Measurements from ENCODE around the gene IGLL5. TPM values are rescaled to one million over a fixed set of nuclear protein-coding genes. Genes with fewer than 3 reads are reported as not detected.

The IGLL5 gene
- total and polyA plus RNA-seq, 9 of the 15 experiments (the other 6 are each of a cell fraction or from before 2014, with no cell fraction given) = not detected

DNA sequence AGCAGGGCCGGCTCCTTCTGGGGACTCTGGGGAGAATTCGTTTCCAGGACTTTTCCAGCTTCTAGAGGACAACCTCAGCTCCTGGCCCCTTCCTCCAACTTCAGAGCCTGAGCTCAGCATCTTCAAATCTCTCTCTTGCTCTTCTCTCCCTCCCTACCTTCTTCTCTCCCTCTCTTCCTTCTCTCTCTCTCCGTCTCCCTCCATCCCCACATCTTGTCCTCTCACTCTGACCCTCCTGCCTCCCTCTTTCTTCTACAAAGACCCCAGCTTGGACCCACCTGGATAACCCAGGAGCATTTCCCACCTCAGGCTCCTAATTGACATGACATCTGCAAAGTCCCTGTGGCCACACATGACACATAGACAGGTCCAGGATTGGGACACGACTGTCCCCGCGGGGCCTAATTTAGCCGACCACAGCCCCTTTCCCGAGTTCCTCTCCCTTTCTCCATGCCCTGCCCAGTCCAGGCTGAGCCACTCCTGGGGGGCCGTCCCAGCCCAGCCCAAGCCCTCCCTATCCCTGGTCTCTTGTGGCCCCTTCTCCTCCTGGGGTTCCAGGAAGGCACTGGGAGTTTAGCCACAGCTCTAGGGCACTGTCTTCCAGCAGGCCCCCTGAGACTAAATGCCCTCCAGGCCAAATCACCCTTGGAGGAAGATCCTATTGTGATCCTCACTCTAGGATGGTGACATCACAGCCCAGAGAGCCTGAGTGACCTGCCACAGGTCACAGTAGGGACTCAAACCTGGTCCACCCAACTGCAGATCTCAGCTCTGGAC lies 36.9 kb downstream of the IGLL5 start (continued):
- TF ChIP-seq RBFOX2 (IDR thresholded peaks at IDR 0.05; ENCODE audit: low read depth, low read length) (no peak), POU5F1 (IDR thresholded peaks at IDR 0.05; ENCODE audit: borderline replicate concordance, low read depth, low read length, partially characterized antibody) (peak; percentile 12), MCM7 (IDR thresholded peaks at IDR 0.05) (peak; percentile 61 to 99; a peak in 3 of 4 replicates), ETV1 (tag; conservative IDR thresholded peaks at IDR 0.05; ENCODE audit: low read depth) (no peak), WHSC1 (IDR thresholded peaks at IDR 0.05; ENCODE audit: low read length) (no peak), TARDBP (IDR thresholded peaks at IDR 0.05) (no peak), SMARCA4 (IDR thresholded peaks at IDR 0.05) (no peak), HNRNPK (IDR thresholded peaks at IDR 0.05; ENCODE audit: low read depth, low read length, poor library complexity, severe bottlenecking) (no peak), ZNF347 (CRISPR knock-in tag; IDR thresholded peaks at IDR 0.05; ENCODE audit: low read depth) (no peak), MCM5 (IDR thresholded peaks at IDR 0.05; ENCODE audit: low read depth) (0 out of 2 replicates have a peak, but pooled peaks have one; percentile 45), NFIX (CRISPR knock-in tag; IDR thresholded peaks at IDR 0.05; ENCODE audit: low read depth) (no peak), KLF1 (tag; IDR thresholded peaks at IDR 0.05) (no peak), TRIM24 (IDR thresholded peaks at IDR 0.05) (no peak), ZNF23 (CRISPR knock-in tag; IDR thresholded peaks at IDR 0.05) (no peak), MCM3 (IDR thresholded peaks at IDR 0.05) (peak; percentile 93)
- TF ChIP-seq, protein P1, sequence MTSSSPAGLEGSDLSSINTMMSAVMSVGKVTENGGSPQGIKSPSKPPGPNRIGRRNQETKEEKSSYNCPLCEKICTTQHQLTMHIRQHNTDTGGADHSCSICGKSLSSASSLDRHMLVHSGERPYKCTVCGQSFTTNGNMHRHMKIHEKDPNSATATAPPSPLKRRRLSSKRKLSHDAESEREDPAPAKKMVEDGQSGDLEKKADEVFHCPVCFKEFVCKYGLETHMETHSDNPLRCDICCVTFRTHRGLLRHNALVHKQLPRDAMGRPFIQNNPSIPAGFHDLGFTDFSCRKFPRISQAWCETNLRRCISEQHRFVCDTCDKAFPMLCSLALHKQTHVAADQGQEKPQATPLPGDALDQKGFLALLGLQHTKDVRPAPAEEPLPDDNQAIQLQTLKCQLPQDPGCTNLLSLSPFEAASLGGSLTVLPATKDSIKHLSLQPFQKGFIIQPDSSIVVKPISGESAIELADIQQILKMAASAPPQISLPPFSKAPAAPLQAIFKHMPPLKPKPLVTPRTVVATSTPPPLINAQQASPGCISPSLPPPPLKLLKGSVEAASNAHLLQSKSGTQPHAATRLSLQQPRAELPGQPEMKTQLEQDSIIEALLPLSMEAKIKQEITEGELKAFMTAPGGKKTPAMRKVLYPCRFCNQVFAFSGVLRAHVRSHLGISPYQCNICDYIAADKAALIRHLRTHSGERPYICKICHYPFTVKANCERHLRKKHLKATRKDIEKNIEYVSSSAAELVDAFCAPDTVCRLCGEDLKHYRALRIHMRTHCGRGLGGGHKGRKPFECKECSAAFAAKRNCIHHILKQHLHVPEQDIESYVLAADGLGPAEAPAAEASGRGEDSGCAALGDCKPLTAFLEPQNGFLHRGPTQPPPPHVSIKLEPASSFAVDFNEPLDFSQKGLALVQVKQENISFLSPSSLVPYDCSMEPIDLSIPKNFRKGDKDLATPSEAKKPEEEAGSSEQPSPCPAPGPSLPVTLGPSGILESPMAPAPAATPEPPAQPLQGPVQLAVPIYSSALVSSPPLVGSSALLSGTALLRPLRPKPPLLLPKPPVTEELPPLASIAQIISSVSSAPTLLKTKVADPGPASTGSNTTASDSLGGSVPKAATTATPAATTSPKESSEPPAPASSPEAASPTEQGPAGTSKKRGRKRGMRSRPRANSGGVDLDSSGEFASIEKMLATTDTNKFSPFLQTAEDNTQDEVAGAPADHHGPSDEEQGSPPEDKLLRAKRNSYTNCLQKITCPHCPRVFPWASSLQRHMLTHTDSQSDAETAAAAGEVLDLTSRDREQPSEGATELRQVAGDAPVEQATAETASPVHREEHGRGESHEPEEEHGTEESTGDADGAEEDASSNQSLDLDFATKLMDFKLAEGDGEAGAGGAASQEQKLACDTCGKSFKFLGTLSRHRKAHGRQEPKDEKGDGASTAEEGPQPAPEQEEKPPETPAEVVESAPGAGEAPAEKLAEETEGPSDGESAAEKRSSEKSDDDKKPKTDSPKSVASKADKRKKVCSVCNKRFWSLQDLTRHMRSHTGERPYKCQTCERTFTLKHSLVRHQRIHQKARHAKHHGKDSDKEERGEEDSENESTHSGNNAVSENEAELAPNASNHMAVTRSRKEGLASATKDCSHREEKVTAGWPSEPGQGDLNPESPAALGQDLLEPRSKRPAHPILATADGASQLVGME (CRISPR knock-in tag; IDR thresholded peaks at IDR 0.05) = no peak
- TF ChIP-seq, protein P2, sequence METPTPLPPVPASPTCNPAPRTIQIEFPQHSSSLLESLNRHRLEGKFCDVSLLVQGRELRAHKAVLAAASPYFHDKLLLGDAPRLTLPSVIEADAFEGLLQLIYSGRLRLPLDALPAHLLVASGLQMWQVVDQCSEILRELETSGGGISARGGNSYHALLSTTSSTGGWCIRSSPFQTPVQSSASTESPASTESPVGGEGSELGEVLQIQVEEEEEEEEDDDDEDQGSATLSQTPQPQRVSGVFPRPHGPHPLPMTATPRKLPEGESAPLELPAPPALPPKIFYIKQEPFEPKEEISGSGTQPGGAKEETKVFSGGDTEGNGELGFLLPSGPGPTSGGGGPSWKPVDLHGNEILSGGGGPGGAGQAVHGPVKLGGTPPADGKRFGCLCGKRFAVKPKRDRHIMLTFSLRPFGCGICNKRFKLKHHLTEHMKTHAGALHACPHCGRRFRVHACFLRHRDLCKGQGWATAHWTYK (CRISPR knock-in tag; IDR thresholded peaks at IDR 0.05) = no peak
- TF ChIP-seq, protein P3, sequence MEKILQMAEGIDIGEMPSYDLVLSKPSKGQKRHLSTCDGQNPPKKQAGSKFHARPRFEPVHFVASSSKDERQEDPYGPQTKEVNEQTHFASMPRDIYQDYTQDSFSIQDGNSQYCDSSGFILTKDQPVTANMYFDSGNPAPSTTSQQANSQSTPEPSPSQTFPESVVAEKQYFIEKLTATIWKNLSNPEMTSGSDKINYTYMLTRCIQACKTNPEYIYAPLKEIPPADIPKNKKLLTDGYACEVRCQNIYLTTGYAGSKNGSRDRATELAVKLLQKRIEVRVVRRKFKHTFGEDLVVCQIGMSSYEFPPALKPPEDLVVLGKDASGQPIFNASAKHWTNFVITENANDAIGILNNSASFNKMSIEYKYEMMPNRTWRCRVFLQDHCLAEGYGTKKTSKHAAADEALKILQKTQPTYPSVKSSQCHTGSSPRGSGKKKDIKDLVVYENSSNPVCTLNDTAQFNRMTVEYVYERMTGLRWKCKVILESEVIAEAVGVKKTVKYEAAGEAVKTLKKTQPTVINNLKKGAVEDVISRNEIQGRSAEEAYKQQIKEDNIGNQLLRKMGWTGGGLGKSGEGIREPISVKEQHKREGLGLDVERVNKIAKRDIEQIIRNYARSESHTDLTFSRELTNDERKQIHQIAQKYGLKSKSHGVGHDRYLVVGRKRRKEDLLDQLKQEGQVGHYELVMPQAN (IDR thresholded peaks at IDR 0.05; ENCODE audit: borderline replicate concordance) = no peak
- TF ChIP-seq, protein P4, sequence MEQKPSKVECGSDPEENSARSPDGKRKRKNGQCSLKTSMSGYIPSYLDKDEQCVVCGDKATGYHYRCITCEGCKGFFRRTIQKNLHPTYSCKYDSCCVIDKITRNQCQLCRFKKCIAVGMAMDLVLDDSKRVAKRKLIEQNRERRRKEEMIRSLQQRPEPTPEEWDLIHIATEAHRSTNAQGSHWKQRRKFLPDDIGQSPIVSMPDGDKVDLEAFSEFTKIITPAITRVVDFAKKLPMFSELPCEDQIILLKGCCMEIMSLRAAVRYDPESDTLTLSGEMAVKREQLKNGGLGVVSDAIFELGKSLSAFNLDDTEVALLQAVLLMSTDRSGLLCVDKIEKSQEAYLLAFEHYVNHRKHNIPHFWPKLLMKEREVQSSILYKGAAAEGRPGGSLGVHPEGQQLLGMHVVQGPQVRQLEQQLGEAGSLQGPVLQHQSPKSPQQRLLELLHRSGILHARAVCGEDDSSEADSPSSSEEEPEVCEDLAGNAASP (IDR thresholded peaks at IDR 0.05) = no peak

All from K562 (cell line).